Stomach smooth muscle (tissue), 2 donors: ENCODE data around the gene ULBP2.
"Not testable (repeated sequence)": the region's sequence is repeated elsewhere in the genome, so short reads cannot be mapped to it uniquely, and the experiment has no call there.

Experiments
- H3K27ac ChIP-seq: one replicate; pipeline ENCODE4 v1.7.0; 2013; ENCODE audit warnings: mild to moderate bottlenecking, low read length, inconsistent platforms
- H3K27me3 ChIP-seq, 2 donors: one replicate each; pipeline ENCODE4 v1.7.0; 2013; ENCODE audit warnings: low read length in 2 of 2; ENCODE audit not compliant: insufficient read depth in 2 of 2, control insufficient read depth in 1 of 2
- H3K36me3 ChIP-seq, 2 donors: one replicate each; pipeline ENCODE4 v1.7.0; 2013; ENCODE audit warnings: low read length in 2 of 2; ENCODE audit not compliant: control insufficient read depth in 2 of 2, insufficient read depth in 2 of 2
- H3K4me1 ChIP-seq: one replicate; pipeline ENCODE4 v1.7.0; 2013; ENCODE audit warnings: low read length; ENCODE audit not compliant: control insufficient read depth, insufficient read depth
- H3K4me3 ChIP-seq, 2 donors: one replicate each; pipeline ENCODE4 v1.7.0; 2013; ENCODE audit warnings: low read length in 2 of 2
- H3K9ac ChIP-seq, 2 donors: one replicate each; pipeline ENCODE4 v1.7.0; 2013; ENCODE audit warnings: low read length in 2 of 2, mild to moderate bottlenecking in 1 of 2
- H3K9me3 ChIP-seq, 2 donors: one replicate each; pipeline ENCODE4 v1.7.0; 2013; ENCODE audit warnings: low read length in 2 of 2; ENCODE audit not compliant: control insufficient read depth in 2 of 2
- donor health status: healthy.
- donor health status: Pancreatic carcinoma.

The ULBP2 gene

DNA sequence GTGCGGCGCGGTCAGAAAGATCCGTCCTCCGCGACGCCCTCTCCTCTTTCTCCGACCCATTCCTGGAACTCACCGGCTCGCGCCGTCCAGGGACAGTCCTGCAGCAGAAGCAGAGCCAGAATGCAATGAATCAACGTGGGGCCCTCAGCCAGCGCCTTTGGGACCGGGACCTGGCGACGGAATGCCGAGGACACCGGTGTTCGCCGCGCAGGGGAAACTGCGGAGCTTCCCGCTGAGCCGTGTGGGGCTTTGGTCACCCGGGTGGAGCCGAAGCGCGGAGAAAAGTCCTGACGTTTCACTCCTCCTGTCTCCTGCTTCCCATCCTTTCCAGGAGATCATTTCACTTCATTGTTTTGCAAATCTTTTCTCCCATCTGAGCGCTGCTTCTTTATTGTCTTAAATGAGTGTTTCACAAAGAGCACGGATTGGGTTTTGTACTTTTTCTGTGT, 48.4 kb downstream of the ULBP2 start:
- H3K27ac ChIP-seq, result no peak overlapping the region

DNA sequence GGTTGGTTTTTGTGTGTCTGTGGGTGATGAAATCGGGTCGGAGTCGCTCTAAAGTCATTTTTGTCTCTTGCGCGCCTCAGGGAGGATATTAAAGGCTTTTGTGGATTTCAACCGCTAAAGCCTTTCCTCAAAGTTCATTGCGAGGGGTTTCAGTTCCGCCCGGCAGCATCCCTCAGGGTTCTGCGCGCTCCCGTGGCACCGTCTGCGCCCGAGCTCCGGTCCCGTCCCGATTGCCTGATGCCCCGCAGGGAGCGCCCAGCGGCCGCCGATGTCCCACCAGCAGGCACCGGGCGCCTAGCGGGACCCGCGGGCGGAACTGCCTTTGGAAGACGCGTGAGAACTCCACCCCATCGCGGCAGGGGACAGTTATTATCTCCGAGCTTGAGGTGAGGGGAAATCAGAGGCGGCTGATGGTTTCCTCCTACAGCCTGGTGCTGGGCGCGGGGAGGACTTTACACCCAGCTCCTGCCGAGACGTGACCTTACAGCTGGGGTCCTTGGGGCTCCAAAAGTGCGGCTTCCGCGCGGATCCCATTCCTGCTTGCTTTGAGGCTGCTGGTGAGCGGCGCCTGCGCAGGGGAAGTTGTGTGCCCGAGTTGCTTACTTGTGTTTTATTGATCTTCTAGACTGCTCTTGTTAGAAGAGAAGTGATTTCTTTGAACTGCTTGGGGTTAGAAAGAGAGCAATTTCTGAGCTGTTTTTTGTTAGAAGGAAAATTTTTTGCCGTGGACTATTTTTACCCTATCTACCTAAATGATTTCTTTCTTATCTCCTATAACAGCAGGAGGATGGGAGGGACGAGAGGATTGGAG, 49.1 kb downstream of the ULBP2 start:
- Histone ChIP-seq H3K4me3 (peak overlapping the region; percentile 13 to 44), H3K4me1 (peaks cover 16% of the 10 kb centered on the region), H3K9ac (no peak overlapping the region), H3K27ac (no peak overlapping the region), H3K36me3 (no peaks in the 10 kb centered on the region), H3K9me3 (peaks cover 4 to 11% of the 10 kb centered on the region in 2 donors), H3K27me3 (peaks cover 64 to 70% of the 10 kb centered on the region in 2 donors)

More for the DNA sequence above, 48.4 kb downstream of the ULBP2 start:
- peak overlapping the region; percentile 13 to 44 for H3K4me3 ChIP-seq
- peaks cover 65 to 70% of the 10 kb centered on the region in 2 donors for H3K27me3 ChIP-seq
- peaks cover 4 to 11% of the 10 kb centered on the region in 2 donors for H3K9me3 ChIP-seq
- no peaks in the 10 kb centered on the region for H3K36me3 ChIP-seq
- H3K9ac ChIP-seq, result no peak overlapping the region
- H3K4me1 ChIP-seq, result peaks cover 16% of the 10 kb centered on the region

DNA sequence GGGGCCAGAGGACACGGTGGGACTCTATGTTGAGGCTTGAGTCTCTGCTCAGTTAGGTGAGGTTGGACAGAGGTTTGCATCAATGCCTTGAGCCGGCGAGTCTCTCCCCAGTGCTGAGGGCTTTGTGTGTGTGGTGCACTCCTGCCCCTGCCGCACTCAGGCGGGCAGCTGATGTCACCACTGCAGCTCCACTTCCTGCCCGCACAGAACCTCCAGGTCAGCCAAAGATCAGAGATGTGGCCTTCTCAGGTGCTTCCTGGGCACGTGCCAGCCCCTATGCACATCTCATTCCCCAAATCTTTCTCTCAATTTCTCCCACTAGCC, 49.6 kb downstream of the ULBP2 start:
- H3K27me3 ChIP-seq, result peaks cover 67 to 69% of the 10 kb centered on the region in 2 donors
- not testable (repeated sequence) for H3K36me3 ChIP-seq, H3K27ac ChIP-seq, H3K9ac ChIP-seq, H3K4me3 ChIP-seq
- peaks cover 4 to 11% of the 10 kb centered on the region in 2 donors for H3K9me3 ChIP-seq
- peaks cover 16% of the 10 kb centered on the region for H3K4me1 ChIP-seq

DNA sequence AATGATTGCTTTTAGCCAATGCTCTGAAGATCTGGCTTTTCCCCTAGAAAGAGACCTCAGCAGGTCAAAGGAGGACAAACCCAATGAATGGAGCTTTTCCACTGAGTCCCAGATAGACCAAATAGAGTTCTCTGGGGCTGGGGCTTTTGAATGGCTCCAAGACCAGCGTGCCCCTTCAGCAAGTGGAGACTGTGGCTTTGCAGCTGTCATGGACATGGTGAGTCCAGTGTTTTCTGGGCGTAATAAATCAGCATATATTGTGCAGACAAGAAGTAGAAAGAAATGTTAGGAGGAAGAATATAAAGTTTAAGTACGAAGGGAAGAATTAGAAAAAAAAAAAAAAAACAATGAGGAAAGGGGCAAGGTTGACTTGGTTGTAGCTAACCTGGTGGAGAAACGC, 50.0 kb downstream of the ULBP2 start:
- no peaks in the 10 kb centered on the region for H3K36me3 ChIP-seq
- H3K4me1 ChIP-seq, result peaks cover 16% of the 10 kb centered on the region
- no peak overlapping the region for H3K4me3 ChIP-seq
- H3K27me3 ChIP-seq, result peaks cover 65 to 69% of the 10 kb centered on the region in 2 donors
- H3K9ac ChIP-seq, result no peak overlapping the region
- peaks cover 4 to 11% of the 10 kb centered on the region in 2 donors for H3K9me3 ChIP-seq
- no peak overlapping the region for H3K27ac ChIP-seq

GRCh38 chr6:149995235-149995750, 53.5 kb downstream of the ULBP2 start:
- no peak overlapping the region for H3K4me3 ChIP-seq
- no peaks in the 10 kb centered on the region for H3K36me3 ChIP-seq
- H3K4me1 ChIP-seq, result peaks cover 9% of the 10 kb centered on the region
- peaks cover 45 to 50% of the 10 kb centered on the region in 2 donors for H3K27me3 ChIP-seq
- H3K9ac ChIP-seq, result no peak overlapping the region
- no peak overlapping the region for H3K27ac ChIP-seq
- H3K9me3 ChIP-seq, result no peaks in the 10 kb centered on the region

DNA sequence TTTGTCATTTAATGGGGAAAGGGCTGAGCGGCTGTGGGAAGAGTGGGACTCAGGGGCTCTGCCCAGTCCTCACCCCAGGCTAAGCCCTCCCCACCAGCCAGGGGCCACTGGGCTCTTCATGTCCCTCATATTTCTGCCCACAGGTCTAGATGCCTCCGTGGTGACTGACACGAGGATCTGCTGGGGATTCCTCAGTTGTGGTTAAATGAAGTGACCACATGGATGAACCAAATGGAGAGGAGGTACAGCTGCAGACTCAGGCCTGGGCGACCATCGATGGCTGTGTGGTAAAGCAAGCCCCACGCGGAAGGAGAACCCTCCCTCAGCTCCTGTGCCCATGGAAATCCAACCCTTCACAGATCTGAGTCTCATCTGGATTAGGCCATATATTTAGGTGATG, 54.2 kb downstream of the ULBP2 start:
- H3K9me3 ChIP-seq, result no peaks in the 10 kb centered on the region
- no peaks in the 10 kb centered on the region for H3K36me3 ChIP-seq
- H3K27ac ChIP-seq, result no peak overlapping the region
- no peak overlapping the region for H3K4me3 ChIP-seq
- H3K4me1 ChIP-seq, result peaks cover 2% of the 10 kb centered on the region
- no peak overlapping the region for H3K9ac ChIP-seq
- peaks cover 41 to 44% of the 10 kb centered on the region in 2 donors for H3K27me3 ChIP-seq
